ACC112 (cell line): ENCODE measurements around the gene SATB1.
A peak's percentile ranks its signal among the peaks of the same experiment; 100 is the strongest.
"Not testable (repeated sequence)": the region's sequence is repeated elsewhere in the genome, so short reads cannot be mapped to it uniquely, and the experiment has no call there.

Source experiments
- H2AFZ ChIP-seq: fragments of 200-600 bp; sonication (generic); one replicate; pipeline ENCODE4 v1.6.0; 2017; ENCODE audit warnings: antibody characterized with exemption, low read length; ENCODE audit not compliant: unreplicated experiment
- H3K27ac ChIP-seq: fragments of 200-600 bp; sonication (generic); 2 replicates; pipeline ENCODE4 v1.5.1; 2014; ENCODE audit warnings: low read depth, mild to moderate bottlenecking, antibody characterized with exemption, low read length, moderate library complexity
- H3K27me3 ChIP-seq: fragments of 200-600 bp; sonication (generic); 2 replicates; pipeline ENCODE4 v1.6.1; 2014; ENCODE audit warnings: mild to moderate bottlenecking, antibody characterized with exemption, low read length, moderate library complexity, mixed read lengths; ENCODE audit not compliant: insufficient read depth
- H3K36me3 ChIP-seq: fragments of 200-600 bp; sonication (generic); 2 replicates; pipeline ENCODE4 v1.6.1; 2016; ENCODE audit warnings: mild to moderate bottlenecking, antibody characterized with exemption, low read length, moderate library complexity, mixed read lengths; ENCODE audit not compliant: insufficient read depth
- H3K4me1 ChIP-seq: fragments of 200-600 bp; sonication (generic); one replicate; pipeline ENCODE4 v1.6.1; 2016; ENCODE audit warnings: low read length, mixed read lengths; ENCODE audit not compliant: insufficient read depth, unreplicated experiment, control insufficient read depth
- H3K4me3 ChIP-seq: fragments of 200-600 bp; sonication (generic); 2 replicates; pipeline ENCODE4 v1.5.1; 2014; ENCODE audit warnings: mild to moderate bottlenecking, low read depth, low read length
- H3K79me2 ChIP-seq: fragments of 200-600 bp; sonication (generic); one replicate; pipeline ENCODE4 v1.6.0; 2016; ENCODE audit warnings: low read length; ENCODE audit not compliant: control insufficient read depth, unreplicated experiment, insufficient read depth

The SATB1 gene

GRCh38 chr3:18424729-18425640 is at the start of gene SATB1:
SATB1 (minus strand) TSS chr3:18425339; CDS start chr3:18420967, 4,372 bp downstream.
- Histone ChIP-seq H3K79me2 (no peaks in the 10 kb centered on the region), H3K36me3 (no peaks in the 10 kb centered on the region), H3K27ac (no peak within 1 kb of the TSS), H2AFZ (peak within 1 kb of the TSS; percentile 63), H3K4me3 (peak within 1 kb of the TSS; percentile 76), H3K4me1 (no peaks in the 10 kb centered on the region), H3K27me3 (peaks cover 17% of the 10 kb centered on the region)

DNA sequence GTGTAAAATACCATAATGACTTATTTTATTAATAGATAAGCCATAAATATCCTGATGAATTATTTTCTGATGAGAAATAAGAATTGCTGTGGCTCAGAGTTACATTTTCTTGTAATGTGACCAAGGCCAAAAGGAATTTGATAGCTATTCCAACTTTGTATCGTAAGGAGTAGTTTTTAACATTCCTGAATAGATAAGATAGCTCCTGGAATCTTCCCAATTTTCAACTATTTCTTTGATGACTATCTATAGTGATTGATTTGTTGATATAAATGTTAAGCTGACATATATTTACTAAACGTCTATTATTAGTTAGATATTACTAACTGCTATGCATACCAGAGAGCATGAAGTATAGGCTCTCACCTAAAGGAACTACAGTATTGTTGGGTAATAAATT is 49.1 kb upstream of the SATB1 start:
- H3K4me3 ChIP-seq, result no peak overlapping the region
- H3K4me1 ChIP-seq, result no peaks in the 10 kb centered on the region
- no peak overlapping the region for H2AFZ ChIP-seq
- no peak overlapping the region for H3K27ac ChIP-seq
- H3K27me3 ChIP-seq, result no peaks in the 10 kb centered on the region; the same call in 1 of the 2 replicates
- H3K79me2 ChIP-seq, result no peaks in the 10 kb centered on the region
- no peaks in the 10 kb centered on the region for H3K36me3 ChIP-seq

- H3K79me2 ChIP-seq, result no peaks in the 10 kb centered on the region
- no peak overlapping the region for H3K27ac ChIP-seq
These were observed 44.6 kb upstream of the SATB1 start for GRCh38 chr3:18469775-18470174.

DNA sequence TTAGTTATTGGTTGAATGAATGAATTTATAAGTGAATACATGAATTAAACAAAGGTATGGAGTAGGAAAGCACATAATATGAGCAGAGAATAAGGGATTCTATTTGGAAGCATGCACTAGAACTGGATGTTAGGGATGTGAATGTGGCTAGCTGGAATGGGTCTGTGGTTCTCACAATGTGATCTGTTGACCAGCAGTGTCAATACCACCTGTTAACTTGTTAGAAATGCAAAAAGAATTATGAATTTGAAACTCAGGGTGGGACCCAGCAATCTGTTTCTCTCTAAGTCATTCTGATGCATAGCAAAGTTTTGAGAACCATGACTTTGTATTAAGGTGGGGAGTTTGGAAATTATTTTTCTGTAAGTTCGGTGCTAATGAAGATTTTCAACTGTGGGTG is 41.0 kb upstream of the SATB1 start:
- H3K4me1 ChIP-seq, result no peaks in the 10 kb centered on the region
- H3K36me3 ChIP-seq, result no peaks in the 10 kb centered on the region
- H3K27me3 ChIP-seq, result no peaks in the 10 kb centered on the region
- H3K27ac ChIP-seq, result no peak overlapping the region
- no peaks in the 10 kb centered on the region for H3K79me2 ChIP-seq
- no peak overlapping the region for H2AFZ ChIP-seq
- no peak overlapping the region for H3K4me3 ChIP-seq

More at GRCh38 chr3:18469775-18470174, 44.6 kb upstream of the SATB1 start:
- no peaks in the 10 kb centered on the region for H3K36me3 ChIP-seq
- H3K4me3 ChIP-seq, result no peak overlapping the region
- H3K27me3 ChIP-seq, result no peaks in the 10 kb centered on the region
- H2AFZ ChIP-seq, result no peak overlapping the region
- no peaks in the 10 kb centered on the region for H3K4me1 ChIP-seq

DNA sequence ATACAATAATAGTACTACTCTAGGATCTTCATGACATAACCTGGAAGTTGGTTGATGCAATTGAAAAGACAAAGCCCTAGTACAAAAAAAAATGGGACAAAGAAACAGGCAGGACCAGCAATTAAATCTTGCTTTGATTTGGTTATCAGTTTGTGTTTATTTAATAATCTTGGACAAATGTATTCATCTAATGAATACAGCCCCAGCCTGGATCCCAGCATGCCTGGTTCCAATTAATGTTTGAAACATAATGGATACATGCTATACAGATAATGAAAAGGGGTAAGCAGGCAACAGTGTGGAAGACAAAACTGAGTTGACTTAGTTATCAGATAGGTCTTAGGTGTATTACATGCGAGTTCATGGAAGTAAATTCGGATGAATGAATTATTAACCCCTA is 29.6 kb upstream of the SATB1 start:
- Histone ChIP-seq H3K27me3 (peaks cover 25% of the 10 kb centered on the region), H3K79me2 (no peaks in the 10 kb centered on the region), H3K4me1 (no peaks in the 10 kb centered on the region), H2AFZ (no peak overlapping the region), H3K27ac (no peak overlapping the region), H3K36me3 (no peaks in the 10 kb centered on the region), H3K4me3 (no peak overlapping the region)

DNA sequence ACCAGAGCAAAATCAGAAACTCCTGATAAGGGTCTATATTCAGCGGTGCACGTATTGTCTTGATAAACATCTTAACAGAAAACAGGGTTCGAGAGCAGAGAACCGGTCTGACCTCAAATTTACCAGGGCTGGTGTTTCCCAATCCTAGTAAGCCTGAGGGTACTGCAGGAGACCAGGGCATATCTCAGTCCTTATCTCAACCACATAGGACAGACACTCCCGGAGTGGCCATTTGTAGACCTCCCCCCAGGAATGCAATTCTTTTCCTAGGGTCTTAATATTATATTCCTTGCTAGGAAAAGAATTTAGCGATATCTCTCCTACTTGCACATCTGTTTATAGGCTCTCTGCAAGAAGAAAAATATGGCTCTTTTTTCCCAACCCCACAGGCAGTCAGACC is 24.5 kb upstream of the SATB1 start:
- not testable (repeated sequence) for H3K79me2 ChIP-seq, H3K27ac ChIP-seq, H3K4me3 ChIP-seq, H3K36me3 ChIP-seq, H3K4me1 ChIP-seq, H2AFZ ChIP-seq
- peaks cover 59% of the 10 kb centered on the region for H3K27me3 ChIP-seq

GRCh38 chr3:18447720-18448119 is 22.6 kb upstream of the SATB1 start:
- H3K27ac ChIP-seq, result no peak overlapping the region
- no peak overlapping the region for H2AFZ ChIP-seq
- H3K27me3 ChIP-seq, result peaks cover 72% of the 10 kb centered on the region
- H3K4me3 ChIP-seq, result no peak overlapping the region
- no peaks in the 10 kb centered on the region for H3K79me2 ChIP-seq
- no peaks in the 10 kb centered on the region for H3K36me3 ChIP-seq
- H3K4me1 ChIP-seq, result no peaks in the 10 kb centered on the region

DNA sequence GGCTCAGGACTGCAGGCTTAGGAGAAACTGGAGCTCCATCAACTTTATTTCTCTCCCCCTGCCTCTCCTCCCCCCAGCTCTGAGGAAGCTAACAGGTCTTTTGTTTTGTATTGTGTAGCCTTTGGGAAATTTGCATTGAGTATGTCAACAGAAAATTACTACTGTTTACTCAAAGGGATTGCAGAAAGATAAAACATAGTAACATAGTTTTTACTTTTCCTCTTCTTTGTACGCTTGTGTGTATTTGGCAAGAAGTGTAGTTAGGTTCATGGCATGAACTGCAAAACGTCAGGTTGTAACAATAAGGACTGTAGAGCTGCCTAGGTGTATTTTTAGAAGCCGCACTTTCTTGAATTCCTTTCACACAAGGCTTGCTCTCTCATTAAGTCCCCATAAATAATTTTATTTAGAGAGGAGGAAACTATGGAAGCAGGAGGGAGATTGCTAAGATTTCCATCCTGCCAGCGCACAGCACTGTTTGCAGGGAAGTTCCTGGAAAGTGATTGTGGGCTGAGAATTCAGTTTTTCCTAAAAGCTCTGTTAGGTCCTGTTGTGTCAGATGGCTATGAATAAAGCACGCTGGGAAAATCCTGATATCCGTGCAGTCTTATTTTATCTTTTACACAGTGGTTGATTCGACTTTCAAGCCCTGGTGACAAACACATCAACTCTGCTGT is 21.1 kb upstream of the SATB1 start:
- H3K36me3 ChIP-seq, result no peaks in the 10 kb centered on the region
- no peaks in the 10 kb centered on the region for H3K79me2 ChIP-seq
- H3K4me1 ChIP-seq, result no peaks in the 10 kb centered on the region
- peaks cover 73% of the 10 kb centered on the region for H3K27me3 ChIP-seq
- H3K27ac ChIP-seq, result no peak overlapping the region
- H3K4me3 ChIP-seq, result no peak overlapping the region
- H2AFZ ChIP-seq, result no peak overlapping the region

GRCh38 chr3:18445401-18446148 is 20.4 kb upstream of the SATB1 start:
- H3K4me3 ChIP-seq, result peak overlapping the region; percentile 52; the same call in 1 of the 2 replicates
- H3K27ac ChIP-seq, result no peak overlapping the region
- no peaks in the 10 kb centered on the region for H3K79me2 ChIP-seq
- H3K27me3 ChIP-seq, result peaks cover 68% of the 10 kb centered on the region
- no peak overlapping the region for H2AFZ ChIP-seq
- no peaks in the 10 kb centered on the region for H3K36me3 ChIP-seq
- no peaks in the 10 kb centered on the region for H3K4me1 ChIP-seq

GRCh38 chr3:18444595-18445400 is 19.7 kb upstream of the SATB1 start:
- H3K36me3 ChIP-seq, result no peaks in the 10 kb centered on the region
- H2AFZ ChIP-seq, result peak overlapping the region; percentile 51
- no peak overlapping the region for H3K27ac ChIP-seq
- H3K4me1 ChIP-seq, result no peaks in the 10 kb centered on the region
- H3K4me3 ChIP-seq, result peak overlapping the region; percentile 63
- H3K79me2 ChIP-seq, result no peaks in the 10 kb centered on the region
- peaks cover 73% of the 10 kb centered on the region for H3K27me3 ChIP-seq
